ENCODE results near the gene CTNNA2. TPM values are rescaled to one million over a fixed set of nuclear protein-coding genes. Genes with fewer than 3 reads are reported as not detected.
A peak's percentile ranks its signal among the peaks of the same experiment; 100 is the strongest.

The CTNNA2 gene
- total RNA-seq, 1 experiment from 2014 or later = 5.5 TPM

DNA sequence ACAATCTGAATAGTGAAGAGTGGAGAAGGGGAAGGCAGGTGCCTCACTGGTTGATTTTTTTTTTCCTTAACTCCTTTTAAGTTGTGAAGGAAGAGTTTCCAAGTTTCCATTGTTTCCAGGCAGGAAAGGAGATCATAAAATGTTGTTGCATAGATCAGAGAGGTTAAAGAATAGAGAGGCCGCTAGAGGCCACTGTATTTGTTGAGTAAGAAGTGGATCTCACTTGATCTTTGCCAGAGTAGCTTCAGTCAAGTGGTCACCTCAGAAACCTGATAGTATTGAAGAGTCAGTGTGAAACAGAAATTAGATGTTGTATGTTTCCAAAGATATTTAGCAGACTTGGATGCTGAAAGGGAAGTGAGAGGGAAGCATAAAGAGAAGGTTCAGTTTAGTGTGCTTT lies 17.6 kb downstream of the CTNNA2 start:
- TF ChIP-seq, protein P1, sequence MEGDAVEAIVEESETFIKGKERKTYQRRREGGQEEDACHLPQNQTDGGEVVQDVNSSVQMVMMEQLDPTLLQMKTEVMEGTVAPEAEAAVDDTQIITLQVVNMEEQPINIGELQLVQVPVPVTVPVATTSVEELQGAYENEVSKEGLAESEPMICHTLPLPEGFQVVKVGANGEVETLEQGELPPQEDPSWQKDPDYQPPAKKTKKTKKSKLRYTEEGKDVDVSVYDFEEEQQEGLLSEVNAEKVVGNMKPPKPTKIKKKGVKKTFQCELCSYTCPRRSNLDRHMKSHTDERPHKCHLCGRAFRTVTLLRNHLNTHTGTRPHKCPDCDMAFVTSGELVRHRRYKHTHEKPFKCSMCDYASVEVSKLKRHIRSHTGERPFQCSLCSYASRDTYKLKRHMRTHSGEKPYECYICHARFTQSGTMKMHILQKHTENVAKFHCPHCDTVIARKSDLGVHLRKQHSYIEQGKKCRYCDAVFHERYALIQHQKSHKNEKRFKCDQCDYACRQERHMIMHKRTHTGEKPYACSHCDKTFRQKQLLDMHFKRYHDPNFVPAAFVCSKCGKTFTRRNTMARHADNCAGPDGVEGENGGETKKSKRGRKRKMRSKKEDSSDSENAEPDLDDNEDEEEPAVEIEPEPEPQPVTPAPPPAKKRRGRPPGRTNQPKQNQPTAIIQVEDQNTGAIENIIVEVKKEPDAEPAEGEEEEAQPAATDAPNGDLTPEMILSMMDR (conservative IDR thresholded peaks at IDR 0.05) = peak; percentile 63
- no peak for DNase-seq
- H3K79me2 ChIP-seq (ENCODE audit: insufficient read depth, low read length) = no peaks in the 10 kb centered on the region
- H4K91ac ChIP-seq (ENCODE audit: insufficient read length, low read depth, low read length) = no peak overlapping the region
- H2BK120ac ChIP-seq (ENCODE audit: low read depth, low read length, poor library complexity, severe bottlenecking) = no peak overlapping the region
- no peak overlapping the region for H3T11ph ChIP-seq (ENCODE audit: low read length)
- Mint-ChIP-seq H3K4me3 (no peak overlapping the region), H3K9me3 (no peaks in the 10 kb centered on the region), H3K36me3 (ENCODE audit: insufficient read depth in 1 of 3, low read depth in 3 of 3) (no peaks in the 10 kb centered on the region), H3K27ac (no peak overlapping the region), H3K27me3 (ENCODE audit: low read depth) (no peaks in the 10 kb centered on the region), H3K4me1 (peaks cover 2 to 5% of the 10 kb centered on the region in 2 experiments)
- no peak overlapping the region for H3K4ac ChIP-seq (ENCODE audit: low read depth, low read length)
- no peak overlapping the region for H3K23ac ChIP-seq (ENCODE audit: insufficient read length, low read depth, low read length)
- H4K5ac ChIP-seq (ENCODE audit: insufficient read length, low read depth, low read length) = no peak overlapping the region
- no peak overlapping the region for H3K56ac ChIP-seq (ENCODE audit: insufficient read length, low read depth, low read length)
- no peak overlapping the region for H2BK12ac ChIP-seq (ENCODE audit: insufficient read length, low read depth, low read length)
- no peaks in the 10 kb centered on the region for H3K23me2 ChIP-seq (ENCODE audit: insufficient read length, low read depth, low read length, poor library complexity, severe bottlenecking)
- no peak overlapping the region for H3K27ac ChIP-seq (ENCODE audit: insufficient read length, low read depth, low read length)
- no peak overlapping the region for H2BK15ac ChIP-seq (ENCODE audit: low read depth, low read length)
- no peaks in the 10 kb centered on the region for H3K79me1 ChIP-seq (ENCODE audit: insufficient read depth, low read depth, low read length, poor library complexity, severe bottlenecking)
- no peaks in the 10 kb centered on the region for H4K20me1 ChIP-seq (ENCODE audit: control insufficient read depth, insufficient read depth, insufficient read length)
- H3K27me3 ChIP-seq (ENCODE audit: insufficient read depth, low read length) = no peaks in the 10 kb centered on the region
- H3K9ac ChIP-seq (ENCODE audit: extremely low read depth, insufficient read length, low read length) = no peak overlapping the region
- H4K8ac ChIP-seq (replicated peaks; ENCODE audit: insufficient read length, low read depth, low read length) = no peak overlapping the region
- H3K14ac ChIP-seq (ENCODE audit: insufficient read depth, low read length) = no peak overlapping the region
- H3K18ac ChIP-seq (ENCODE audit: insufficient read length, low read depth, low read length) = no peak overlapping the region
- WGBS (ENCODE audit: extremely low coverage, insufficient read length, low lambda C conversion rate) = no CpG with 5 or more reads among the region's 1 CpG
- H2BK20ac ChIP-seq (ENCODE audit: low read depth, low read length, poor library complexity, severe bottlenecking) = no peak overlapping the region
- no peak overlapping the region for H3K4me2 ChIP-seq (ENCODE audit: insufficient read depth, insufficient read length, low read length)
- no peak overlapping the region for H2BK5ac ChIP-seq (ENCODE audit: insufficient read length, low read length)
- H3K4me1 ChIP-seq (ENCODE audit: insufficient read depth, low read length) = no peaks in the 10 kb centered on the region
- no peak overlapping the region for H2AFZ ChIP-seq (ENCODE audit: low read length)
- no peak overlapping the region for H2AK5ac ChIP-seq (ENCODE audit: insufficient read length, low read length)
- no peaks in the 10 kb centered on the region for H3K9me3 ChIP-seq (ENCODE audit: control insufficient read depth, low read depth, low read length)

Measured in H9 (cell line).